HL-60/S4 treated with retinoic acid at 250 ng/mL for 4 days and 3 days (cell line): ENCODE results near the gene MLLT3.

Experiments used
- in situ Hi-C: fragments of 300-500 bp; cut with MboI; formaldehyde crosslinking; loops from 2 replicates; pipeline ENCODE4 v1.7.0; 2022; ENCODE audit warnings: low sequenced_read_pairs

The MLLT3 gene

GRCh38 chr9:20480249-20480648 lies 142.1 kb downstream of the MLLT3 start:
- in situ Hi-C loops = no loop called here

GRCh38 chr9:20479419-20480155 lies 142.7 kb downstream of the MLLT3 start:
- in situ Hi-C loops = no loop called here

GRCh38 chr9:20478786-20479185 lies 143.5 kb downstream of the MLLT3 start:
- in situ Hi-C loops = no loop called here

GRCh38 chr9:20477940-20478620 lies 144.2 kb downstream of the MLLT3 start:
- in situ Hi-C loops = no loop called here

GRCh38 chr9:20476912-20477521 lies 145.3 kb downstream of the MLLT3 start:
- in situ Hi-C loops = no loop called here

GRCh38 chr9:20474496-20474895 lies 147.8 kb downstream of the MLLT3 start:
- in situ Hi-C loops = no loop called here

GRCh38 chr9:20473515-20474013 lies 148.7 kb downstream of the MLLT3 start:
- in situ Hi-C loops = no loop called here

- in situ Hi-C loops = no loop called here
Observed at GRCh38 chr9:20472342-20473045, 149.8 kb downstream of the MLLT3 start.

GRCh38 chr9:20466328-20467008 lies 155.8 kb downstream of the MLLT3 start:
- in situ Hi-C loops = no loop called here

GRCh38 chr9:20464242-20464641 lies 158.1 kb downstream of the MLLT3 start:
- in situ Hi-C loops = no loop called here

- in situ Hi-C loops = no loop called here
Observed at GRCh38 chr9:20463823-20464222, 158.5 kb downstream of the MLLT3 start.

GRCh38 chr9:20462410-20462809 lies 159.9 kb downstream of the MLLT3 start:
- in situ Hi-C loops = no loop called here

GRCh38 chr9:20447291-20447690 lies 175.0 kb downstream of the MLLT3 start:
- in situ Hi-C loops = no loop called here

GRCh38 chr9:20446248-20446647 lies 176.1 kb downstream of the MLLT3 start:
- in situ Hi-C loops = no loop called here

- in situ Hi-C loops = no loop called here
Observed at GRCh38 chr9:20442461-20443319, 179.6 kb downstream of the MLLT3 start.

GRCh38 chr9:20441711-20442423 lies 180.4 kb downstream of the MLLT3 start:
- in situ Hi-C loops = no loop called here

GRCh38 chr9:20441166-20441565 lies 181.1 kb downstream of the MLLT3 start:
- in situ Hi-C loops = no loop called here

GRCh38 chr9:20437476-20437875 lies 184.8 kb downstream of the MLLT3 start:
- in situ Hi-C loops = no loop called here
